PC-3 (cell line): ENCODE results near the gene SETBP1. TPM values are rescaled to one million over a fixed set of nuclear protein-coding genes. Genes with fewer than 3 reads are reported as not detected.

Experiments used
- ATAC-seq: fragments of 200-7000 bp; cut with Tn5 transposase; 2 replicates; pipeline ENCODE4 v1.9.1; 2020; ENCODE audit warnings: mild to moderate bottlenecking, moderate library complexity
- BruUV-seq: library from RNA; stranded (reverse); fragments of 400-500 nt; replicated peaks from 2 replicates; lab custom pipeline; 2021; lab: Mats Ljungman, UMichigan
- CTCF ChIA-PET: fragments of 300-600 bp; sonication (Branson Sonifier 250); formaldehyde crosslinking; loops from one replicate; lab custom pipeline; 2022; ENCODE audit warnings: antibody characterized with exemption; lab: Charles Lee
- POLR2A ChIA-PET: fragments of 300-600 bp; sonication (Branson Sonifier 250); formaldehyde crosslinking; loops from one replicate; lab custom pipeline; 2022; ENCODE audit warnings: antibody characterized with exemption; ENCODE audit not compliant: unreplicated experiment; lab: Charles Lee
- DNase-seq: peaks from one replicate; pipeline ENCODE4 v3.0.0-alpha.2; 2015
- H2AFZ ChIP-seq: fragments of 300-600 bp; sonication (generic); 2 replicates; pipeline ENCODE4 v1.6.0; 2016; ENCODE audit warnings: antibody characterized with exemption, low read length
- H3F3A ChIP-seq: fragments of 300-600 bp; sonication (generic); one replicate; pipeline ENCODE4 v1.6.0; 2017; ENCODE audit warnings: antibody characterized with exemption, low read length, control low read depth, mild to moderate bottlenecking; ENCODE audit not compliant: unreplicated experiment
- H3K27ac ChIP-seq: fragments of 300-600 bp; sonication (generic); 2 replicates; pipeline ENCODE4 v1.5.1; 2016; ENCODE audit warnings: mild to moderate bottlenecking, low read length
- H3K27me3 ChIP-seq: fragments of 300-600 bp; sonication (generic); 2 replicates; pipeline ENCODE4 v1.6.1; 2016; ENCODE audit warnings: low read length, mixed read lengths
- H3K36me3 ChIP-seq: fragments of 300-600 bp; sonication (generic); 2 replicates; pipeline ENCODE4 v1.6.1; 2016; ENCODE audit warnings: low read depth, mixed run types, low read length, mixed read lengths
- H3K4me1 ChIP-seq: fragments of 300-600 bp; sonication (generic); 2 replicates; pipeline ENCODE4 v1.5.1; 2016; ENCODE audit warnings: low read length; ENCODE audit not compliant: insufficient read depth
- H3K4me2 ChIP-seq: fragments of 300-600 bp; sonication (generic); 2 replicates; pipeline ENCODE4 v1.6.0; 2016; ENCODE audit warnings: low read length
- H3K4me3 ChIP-seq: fragments of 300-600 bp; sonication (generic); 2 replicates; pipeline ENCODE4 v1.5.1; 2016; ENCODE audit warnings: mild to moderate bottlenecking, low read length, mixed read lengths
- H3K79me2 ChIP-seq: fragments of 300-600 bp; sonication (generic); 2 replicates; pipeline ENCODE4 v1.6.1; 2017; ENCODE audit warnings: low read length, mixed read lengths
- H3K9ac ChIP-seq: fragments of 300-600 bp; sonication (generic); 2 replicates; pipeline ENCODE4 v1.6.0; 2016; ENCODE audit warnings: mild to moderate bottlenecking, low read length
- H3K9me2 ChIP-seq: fragments of 300-600 bp; sonication (generic); replicated peaks from 2 replicates; pipeline ENCODE4 v1.6.1; 2016; ENCODE audit warnings: mixed run types, low read length, mixed read lengths
- H3K9me3 ChIP-seq: fragments of 300-600 bp; sonication (generic); 2 replicates; pipeline ENCODE4 v1.6.1; 2016; ENCODE audit warnings: low read length, mixed read lengths
- H4K20me1 ChIP-seq: fragments of 300-600 bp; sonication (generic); 2 replicates; pipeline ENCODE4 v1.6.1; 2016; ENCODE audit warnings: low read length, mixed read lengths
- EZH2 ChIP-seq: fragments of 300-600 bp; sonication (generic); IDR thresholded peaks from one replicate; pipeline ENCODE4 v1.6.1; 2017; ENCODE audit warnings: antibody characterized with exemption, mild to moderate bottlenecking, low read length; ENCODE audit not compliant: unreplicated experiment
- EZH2phosphoT487 ChIP-seq: fragments of 300-600 bp; sonication (generic); IDR thresholded peaks from 2 replicates; pipeline ENCODE4 v1.6.1; 2018; ENCODE audit warnings: mild to moderate bottlenecking, antibody characterized with exemption, low read length, borderline replicate concordance
- intact Hi-C: fragments of 100-400 bp; cut with micrococcal nuclease; formaldehyde crosslinking; loops from 2 replicates; pipeline ENCODE4 v1.9.0; 2023
- total RNA-seq: library from RNA; depleted of rRNA; stranded (reverse); fragments of >200 nt; gene quantifications from 2 replicates; pipeline ENCODE4 v1.2.3, GENCODE V29; 2014
- TF ChIP-seq, protein P1 (sequence below): fragments of 300-600 bp; sonication (generic); conservative IDR thresholded peaks from 2 replicates; pipeline ENCODE4 v1.5.1; 2017; ENCODE audit warnings: antibody characterized with exemption, low read depth, mild to moderate bottlenecking, low read length

Gene SETBP1
- total RNA-seq, 1 experiment from 2014 or later, result 2.3 TPM

DNA sequence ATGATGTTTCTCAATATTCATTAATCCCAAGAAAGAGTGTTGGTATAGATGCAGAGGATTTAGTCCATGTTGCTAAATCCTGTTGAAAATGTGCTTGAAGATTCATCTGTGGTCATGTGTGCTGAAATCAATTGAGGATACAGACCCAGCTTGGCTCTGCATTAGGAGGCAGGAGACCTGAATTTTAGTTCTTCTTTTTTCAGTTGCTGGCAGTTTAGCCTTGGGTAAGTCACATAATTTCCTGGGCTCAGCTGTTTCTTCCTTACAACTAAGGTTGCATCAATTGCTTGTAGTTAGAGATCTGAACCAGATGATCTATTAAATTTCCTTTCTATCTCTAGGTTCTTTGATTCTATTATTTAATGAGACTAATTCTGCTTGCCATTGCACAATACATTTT lies 54.4 kb downstream of the SETBP1 start:
- Histone ChIP-seq H4K20me1 (no peaks in the 10 kb centered on the region), H3K9me2 (no peaks in the 10 kb centered on the region), H3F3A (no peaks in the 10 kb centered on the region), H3K36me3 (no peaks in the 10 kb centered on the region), H3K4me1 (peaks cover 30% of the 10 kb centered on the region), H3K79me2 (no peaks in the 10 kb centered on the region), H3K4me2 (no peak overlapping the region), H3K9me3 (no peaks in the 10 kb centered on the region), H3K27me3 (no peaks in the 10 kb centered on the region), H2AFZ (no peak overlapping the region), H3K27ac (no peak overlapping the region), H3K9ac (no peak overlapping the region), H3K4me3 (no peak overlapping the region)
- intact Hi-C loops, result no loop called here
- CTCF ChIA-PET, result no interaction called here
- DNase-seq (no peak), ATAC-seq (no peak)
- no TSS peak for BruUV-seq
- POLR2A ChIA-PET, result no interaction called here
- TF ChIP-seq EZH2 (no peak), EZH2phosphoT487 (no peak)
- TF ChIP-seq, protein P1, sequence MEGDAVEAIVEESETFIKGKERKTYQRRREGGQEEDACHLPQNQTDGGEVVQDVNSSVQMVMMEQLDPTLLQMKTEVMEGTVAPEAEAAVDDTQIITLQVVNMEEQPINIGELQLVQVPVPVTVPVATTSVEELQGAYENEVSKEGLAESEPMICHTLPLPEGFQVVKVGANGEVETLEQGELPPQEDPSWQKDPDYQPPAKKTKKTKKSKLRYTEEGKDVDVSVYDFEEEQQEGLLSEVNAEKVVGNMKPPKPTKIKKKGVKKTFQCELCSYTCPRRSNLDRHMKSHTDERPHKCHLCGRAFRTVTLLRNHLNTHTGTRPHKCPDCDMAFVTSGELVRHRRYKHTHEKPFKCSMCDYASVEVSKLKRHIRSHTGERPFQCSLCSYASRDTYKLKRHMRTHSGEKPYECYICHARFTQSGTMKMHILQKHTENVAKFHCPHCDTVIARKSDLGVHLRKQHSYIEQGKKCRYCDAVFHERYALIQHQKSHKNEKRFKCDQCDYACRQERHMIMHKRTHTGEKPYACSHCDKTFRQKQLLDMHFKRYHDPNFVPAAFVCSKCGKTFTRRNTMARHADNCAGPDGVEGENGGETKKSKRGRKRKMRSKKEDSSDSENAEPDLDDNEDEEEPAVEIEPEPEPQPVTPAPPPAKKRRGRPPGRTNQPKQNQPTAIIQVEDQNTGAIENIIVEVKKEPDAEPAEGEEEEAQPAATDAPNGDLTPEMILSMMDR, result no peak

DNA sequence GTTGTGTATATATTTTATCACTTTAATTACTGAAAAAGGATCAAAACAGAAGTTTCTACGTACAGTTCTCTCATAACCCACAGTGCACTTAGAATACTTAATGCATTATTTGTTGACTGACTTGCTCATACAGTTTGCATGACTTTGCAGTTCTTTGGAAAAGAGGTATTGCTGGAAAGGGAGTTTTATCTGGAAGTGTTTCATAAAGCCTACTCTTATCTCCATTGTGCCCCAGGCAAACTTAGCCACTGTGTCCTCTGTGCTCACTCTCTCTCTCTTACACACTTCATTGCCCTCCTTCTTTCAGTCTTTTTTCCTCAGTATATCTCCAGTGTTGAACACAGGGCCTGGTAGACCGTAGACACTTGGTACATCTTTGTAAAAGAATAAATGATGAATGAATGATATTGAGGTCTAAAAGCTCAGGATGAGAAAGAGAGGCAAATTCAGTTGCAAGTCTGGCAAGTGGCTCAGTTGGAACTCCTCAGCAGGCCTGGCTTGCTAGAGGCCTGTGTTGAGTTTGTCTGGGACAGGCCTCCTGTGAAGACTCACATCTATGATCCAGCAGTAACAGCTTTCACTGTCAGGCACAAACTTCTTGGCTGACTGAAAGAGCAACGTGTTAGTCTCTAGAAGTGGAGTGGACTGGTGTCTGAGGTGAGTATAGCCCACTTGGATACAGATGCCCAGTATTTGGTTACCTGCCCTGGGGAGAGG lies 56.1 kb downstream of the SETBP1 start:
- ATAC-seq (no peak), DNase-seq (no peak)
- Histone ChIP-seq H3K79me2 (no peaks in the 10 kb centered on the region), H4K20me1 (no peaks in the 10 kb centered on the region), H3K4me2 (no peak overlapping the region), H3K36me3 (no peaks in the 10 kb centered on the region), H3K9ac (no peak overlapping the region), H3K9me3 (no peaks in the 10 kb centered on the region), H2AFZ (no peak overlapping the region), H3K4me1 (peaks cover 23% of the 10 kb centered on the region), H3F3A (no peaks in the 10 kb centered on the region), H3K4me3 (no peak overlapping the region), H3K27me3 (no peaks in the 10 kb centered on the region), H3K9me2 (no peaks in the 10 kb centered on the region), H3K27ac (no peak overlapping the region)
- POLR2A ChIA-PET, result no interaction called here
- TF ChIP-seq, protein P1, result no peak
- TF ChIP-seq EZH2phosphoT487 (no peak), EZH2 (no peak)
- CTCF ChIA-PET, result no interaction called here
- intact Hi-C loops, result no loop called here
- BruUV-seq, result no TSS peak

- no peak for TF ChIP-seq EZH2
- TF ChIP-seq, protein P1, result no peak
- no peak for TF ChIP-seq EZH2phosphoT487
- Histone ChIP-seq H3K9me2 (no peaks in the 10 kb centered on the region), H3K36me3 (no peaks in the 10 kb centered on the region), H4K20me1 (no peaks in the 10 kb centered on the region), H3K27me3 (no peaks in the 10 kb centered on the region), H3K9ac (no peak overlapping the region), H3K4me3 (no peak overlapping the region), H3K27ac (no peak overlapping the region), H3K4me1 (peaks cover 15% of the 10 kb centered on the region), H3K9me3 (no peaks in the 10 kb centered on the region), H3F3A (no peaks in the 10 kb centered on the region), H3K4me2 (no peak overlapping the region), H2AFZ (no peak overlapping the region), H3K79me2 (no peaks in the 10 kb centered on the region)
- ChIA-PET POLR2A (no interaction called here), CTCF (no interaction called here)
- BruUV-seq, result no TSS peak
- DNase-seq (no peak), ATAC-seq (no peak)
- intact Hi-C loops, result no loop called here
These were observed 56.9 kb downstream of the SETBP1 start for GRCh38 chr18:44737623-44738022.
